Posterior vena cava (tissue), 2 donors: ENCODE results near the gene STPG2. TPM values are rescaled to one million over a fixed set of nuclear protein-coding genes. Genes with fewer than 3 reads are reported as not detected.
"Not testable (repeated sequence)": the region's sequence is repeated elsewhere in the genome, so short reads cannot be mapped to it uniquely, and the experiment has no call there.

Source experiments
- DNase-seq: peaks from one replicate; pipeline ENCODE4 v3.0.0-alpha.2; 2020; ENCODE audit warnings: low spot score
- intact Hi-C, 2 donors: fragments of 100-400 bp; cut with DNase I; formaldehyde crosslinking; loops; one replicate each; pipeline versions ENCODE4 v1.14.1 to v1.14.2; 2022 to 2023
- total RNA-seq, 2 donors: library from RNA; stranded (reverse); fragmentation: NEBNext Ultra II Directional; extraction: Animal tissue kit (Norgen Biotek cat#: 25700); gene quantifications; one replicate each; pipeline ENCODE4 v1.2.1, GENCODE V29; 2021
- donor health status: DM: yes; HTN: yes; CAD: no.
- donor health status: DM: yes; HTN: yes; CAD: no.

Gene STPG2
- total RNA-seq, 2 donors from 2014 or later = 0.19 to 0.24 TPM

DNA sequence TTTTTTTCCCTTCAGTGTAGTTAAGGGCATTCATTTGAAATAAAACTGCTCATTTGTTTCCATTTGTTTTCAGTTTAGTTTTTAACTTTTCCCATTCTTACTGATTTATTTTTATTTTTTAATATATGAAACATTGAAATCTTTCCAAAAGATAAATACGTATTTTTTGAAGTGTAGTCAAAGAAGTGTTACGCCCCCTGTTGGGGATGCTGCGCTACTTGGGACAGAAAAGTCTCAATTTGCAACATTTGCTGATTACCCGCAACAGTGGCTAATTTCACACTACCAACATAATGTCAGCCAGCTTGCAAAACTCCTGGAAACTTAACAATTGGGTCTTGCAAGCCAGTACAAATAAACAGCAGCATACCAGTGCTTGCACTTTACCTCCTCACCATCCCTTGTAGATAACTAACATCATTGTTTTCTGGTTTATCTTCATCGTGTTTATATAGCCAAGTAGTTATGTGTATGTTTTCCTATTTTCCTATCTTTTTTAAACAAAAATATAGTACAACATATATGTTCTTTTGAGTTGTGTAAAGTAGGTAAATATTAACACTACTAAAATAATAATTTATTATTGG is 158.6 kb downstream of the STPG2 start:
- intact Hi-C loops = no loop called here
- no peak for DNase-seq

DNA sequence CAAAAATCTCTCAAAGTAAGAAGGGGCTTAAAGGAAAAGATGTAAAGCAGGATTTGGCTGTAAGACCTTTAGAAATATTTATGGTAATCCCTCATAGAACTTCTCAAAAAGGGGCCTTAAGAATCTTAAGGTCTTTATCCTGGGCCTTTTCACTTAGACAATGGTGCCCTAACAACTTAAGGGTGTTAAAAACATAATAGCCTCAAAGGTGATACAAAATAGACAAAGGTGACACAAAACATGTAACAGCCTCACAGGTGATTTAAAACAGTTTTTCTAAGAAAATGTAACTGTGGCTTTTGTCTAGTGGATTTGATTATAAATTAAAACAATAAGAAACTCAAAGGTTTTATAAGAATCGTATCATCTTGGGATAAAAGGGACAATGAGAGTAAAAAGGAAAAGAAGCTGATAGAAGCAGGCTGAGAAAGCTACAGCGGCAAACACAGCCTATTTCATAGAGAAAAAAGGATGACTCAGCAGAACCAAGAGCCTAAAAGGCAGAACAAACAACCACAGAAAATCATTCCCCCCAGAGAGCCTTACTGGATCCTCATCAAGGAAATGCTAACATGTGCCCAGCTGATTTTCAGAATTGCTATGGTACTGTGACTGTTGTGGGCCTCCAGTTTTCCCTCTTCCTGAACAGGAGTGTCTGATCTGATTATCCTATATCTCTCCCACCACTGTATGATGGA is 164.3 kb downstream of the STPG2 start:
- intact Hi-C loops = no loop called here
- DNase-seq = no peak

DNA sequence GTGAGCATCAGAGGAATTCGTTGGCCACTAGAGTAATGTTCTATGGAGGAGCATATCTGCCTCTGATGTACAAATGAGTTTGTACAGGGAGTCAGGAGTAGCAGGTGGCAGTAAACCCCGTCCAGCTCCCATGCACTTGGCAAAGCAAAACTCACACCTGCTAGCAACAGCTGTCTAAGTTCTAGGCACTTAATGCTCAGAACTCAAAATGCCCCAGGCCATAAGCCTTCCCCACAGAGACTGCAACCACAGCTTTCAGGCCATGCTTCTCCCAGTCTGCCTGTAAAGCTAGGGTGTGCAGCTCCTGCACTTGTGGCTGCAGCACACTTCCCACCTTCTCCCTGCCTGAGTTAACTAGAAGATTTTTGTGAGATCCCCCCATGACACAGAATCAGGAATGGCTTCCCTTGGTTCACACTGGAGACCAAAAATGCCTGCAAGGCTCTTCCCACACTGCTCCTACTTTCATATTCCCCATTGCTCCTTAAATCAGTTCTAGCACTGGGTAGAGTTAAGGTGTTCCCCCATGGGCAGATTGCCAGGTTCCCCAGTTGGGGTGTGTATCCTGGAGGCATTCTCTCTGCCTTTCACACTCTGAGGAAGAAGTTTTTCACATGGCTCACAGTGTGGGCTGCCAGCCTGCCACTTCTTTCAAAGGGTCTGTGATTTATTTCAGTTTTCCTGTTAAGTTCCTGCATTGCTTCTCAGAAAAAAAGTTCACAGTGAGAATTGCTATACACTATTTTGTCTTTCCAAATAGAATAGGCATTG is 189.9 kb downstream of the STPG2 start:
- no peak for DNase-seq
- intact Hi-C loops = no loop called here

DNA sequence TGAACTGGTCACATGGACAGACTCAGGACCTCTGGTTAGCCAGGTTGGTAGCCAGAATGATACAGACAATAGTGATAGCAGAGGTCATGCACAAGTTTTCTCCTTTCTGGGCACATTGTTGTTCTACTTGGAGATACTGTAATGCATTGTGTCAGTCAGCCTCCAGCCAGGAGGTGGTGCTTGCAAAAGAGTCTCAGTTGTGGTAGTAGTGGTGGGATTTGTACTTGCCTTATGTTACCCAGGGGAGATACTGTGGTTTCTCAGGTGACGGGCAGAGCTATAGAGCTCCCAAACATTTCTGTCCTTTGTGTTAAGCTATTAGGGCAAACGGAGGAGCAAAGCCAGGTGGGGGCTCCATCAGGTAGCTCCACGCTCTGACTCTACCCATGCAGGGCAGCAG is 190.5 kb downstream of the STPG2 start:
- DNase-seq = no peak
- intact Hi-C loops = no loop called here

DNA sequence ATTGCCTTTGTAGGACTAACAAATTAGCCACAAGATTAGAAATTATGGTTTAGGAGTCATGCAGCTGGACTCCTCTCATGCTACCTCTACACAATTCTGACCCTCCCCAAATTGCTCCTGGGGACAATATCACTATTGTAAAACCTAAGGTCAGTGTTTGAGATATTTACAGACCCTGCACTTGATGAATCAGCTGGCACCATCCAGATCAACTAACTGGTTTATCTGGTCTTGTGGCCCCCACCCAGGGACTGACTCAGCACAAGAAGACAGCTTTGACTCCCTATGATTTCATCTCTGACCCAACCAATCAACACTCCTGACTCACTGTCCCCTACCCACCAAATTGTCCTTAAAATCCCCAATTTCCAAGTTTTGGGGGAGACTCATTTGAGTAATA is 192.4 kb downstream of the STPG2 start:
- DNase-seq = no peak
- intact Hi-C loops = no loop called here

DNA sequence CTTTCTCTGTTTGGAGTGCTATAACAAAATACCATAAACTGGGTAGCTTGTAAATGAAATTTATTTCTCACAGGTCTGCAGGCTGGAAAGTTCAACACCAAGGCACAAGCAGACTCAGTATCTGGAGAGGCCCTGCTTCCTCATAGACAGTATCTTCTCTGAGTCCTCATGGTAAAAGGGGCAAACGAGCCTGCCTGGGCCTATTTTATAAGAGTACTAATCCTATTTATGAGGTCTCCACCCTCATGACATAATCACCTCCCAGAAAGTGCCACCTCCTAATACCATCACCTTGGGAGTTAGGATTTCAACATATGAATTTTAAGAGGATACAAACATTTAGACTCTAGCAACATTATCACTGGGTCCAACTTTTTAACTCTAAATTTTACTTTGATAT is 200.3 kb downstream of the STPG2 start:
- DNase-seq = no peak
- intact Hi-C loops = no loop called here

DNA sequence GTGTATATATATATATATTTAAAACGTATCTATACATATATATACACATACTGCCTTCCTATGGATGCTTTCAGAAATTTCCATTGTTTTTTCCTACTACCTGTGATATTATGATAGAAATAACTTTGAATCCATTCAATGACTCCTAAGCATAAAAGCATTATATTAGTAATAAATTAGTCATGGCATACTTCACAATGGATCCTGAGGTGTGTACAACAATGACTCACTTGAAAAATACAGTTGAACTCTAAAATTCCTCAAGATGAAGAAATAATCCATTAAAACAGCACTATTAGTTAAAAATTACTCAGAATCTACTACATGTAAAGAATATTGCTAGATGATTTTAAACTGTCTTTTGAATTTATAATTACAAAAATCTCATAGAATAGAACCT is 201.1 kb downstream of the STPG2 start:
- intact Hi-C loops = no loop called here

DNA sequence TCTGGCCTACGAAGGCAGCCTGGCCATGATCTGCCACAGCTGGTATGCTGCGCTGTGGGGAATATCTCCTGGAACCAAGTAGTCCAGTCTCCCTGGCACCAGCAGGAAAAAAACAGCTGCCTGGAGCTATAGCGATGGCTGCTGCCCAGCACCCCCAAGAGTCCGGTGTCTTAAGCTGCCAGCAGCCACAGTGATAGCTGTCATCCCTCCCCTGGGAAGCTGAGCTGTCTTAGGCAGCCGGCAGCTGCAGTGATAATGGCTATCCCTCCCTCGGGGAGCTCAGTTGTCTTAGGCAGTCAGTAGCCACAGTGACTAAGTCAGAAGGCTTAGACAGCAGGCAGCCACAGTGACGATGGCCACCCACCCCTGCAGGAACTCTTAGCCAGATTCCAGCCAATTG is 205.1 kb downstream of the STPG2 start:
- intact Hi-C loops = no loop called here
- DNase-seq = no peak

More for the DNA sequence above, 201.1 kb downstream of the STPG2 start:
- no peak for DNase-seq

DNA sequence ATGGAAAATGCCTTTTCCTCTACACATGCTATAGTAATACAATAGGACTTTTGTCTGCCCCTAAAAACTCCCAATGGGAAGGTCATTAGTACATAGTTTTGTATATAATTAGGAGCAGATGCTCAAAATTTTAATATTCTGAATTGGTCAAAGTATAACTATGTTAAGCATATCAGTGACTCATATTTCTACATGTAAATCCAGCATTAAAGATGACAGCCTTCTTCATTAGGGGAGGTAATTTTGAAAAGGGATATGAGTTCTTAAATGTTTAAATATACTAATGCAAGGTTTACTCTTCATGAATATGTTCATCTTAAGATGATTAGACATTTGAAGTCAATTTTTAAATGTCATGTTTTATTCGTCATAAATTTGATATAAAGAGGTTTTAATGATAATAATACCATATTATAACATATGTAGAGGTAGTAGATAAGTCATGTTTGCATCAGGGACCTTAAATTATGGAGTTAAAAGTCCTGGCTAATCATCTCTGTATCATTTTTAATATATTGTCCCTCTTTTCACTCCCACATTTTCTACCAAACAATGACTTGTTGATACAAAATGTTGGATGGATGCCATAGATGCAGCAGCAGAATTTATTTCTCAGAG is 218.8 kb downstream of the STPG2 start:
- intact Hi-C loops = no loop called here
- DNase-seq = no peak

DNA sequence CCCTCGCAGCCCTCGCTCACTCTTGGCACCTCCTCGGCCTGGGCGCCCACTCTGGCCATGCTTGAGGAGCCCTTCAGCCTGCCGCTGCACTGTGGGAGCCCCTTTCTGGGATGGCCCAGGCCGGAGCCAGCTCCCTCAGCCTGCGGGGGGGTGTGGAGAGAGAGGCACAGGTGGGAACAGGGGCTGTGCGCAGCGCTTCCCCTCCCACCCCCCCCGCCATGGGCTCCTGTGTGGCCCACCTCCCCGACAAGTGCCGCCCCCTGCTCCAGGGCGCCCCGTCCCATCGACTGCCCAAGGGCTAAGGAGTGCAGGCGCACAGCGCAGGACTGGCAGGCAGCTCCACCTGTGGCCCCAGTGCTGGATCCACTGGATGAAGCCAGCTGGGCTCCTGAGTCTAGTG is 220.2 kb downstream of the STPG2 start:
- intact Hi-C loops = no loop called here
- DNase-seq = peak; percentile 73

DNA sequence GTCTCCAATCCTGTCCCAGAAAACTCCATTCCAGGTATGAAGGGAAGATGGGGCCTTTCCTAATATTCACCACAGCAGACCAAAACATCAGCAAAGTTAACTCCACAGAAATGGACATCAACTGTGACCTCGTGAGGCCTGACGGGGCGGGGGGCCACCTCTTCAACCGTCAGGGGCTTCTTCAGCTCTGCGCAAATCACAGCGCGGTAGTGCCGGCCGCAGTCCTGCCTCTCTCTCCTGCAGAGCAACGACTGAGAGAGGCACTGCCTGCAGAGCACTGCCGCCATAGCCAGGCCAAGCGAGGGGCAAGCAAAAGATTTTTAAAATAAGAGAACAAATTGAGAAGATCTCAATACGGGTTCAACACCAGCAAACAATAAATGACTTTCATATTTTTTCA is 226.2 kb downstream of the STPG2 start:
- DNase-seq = no peak

DNA sequence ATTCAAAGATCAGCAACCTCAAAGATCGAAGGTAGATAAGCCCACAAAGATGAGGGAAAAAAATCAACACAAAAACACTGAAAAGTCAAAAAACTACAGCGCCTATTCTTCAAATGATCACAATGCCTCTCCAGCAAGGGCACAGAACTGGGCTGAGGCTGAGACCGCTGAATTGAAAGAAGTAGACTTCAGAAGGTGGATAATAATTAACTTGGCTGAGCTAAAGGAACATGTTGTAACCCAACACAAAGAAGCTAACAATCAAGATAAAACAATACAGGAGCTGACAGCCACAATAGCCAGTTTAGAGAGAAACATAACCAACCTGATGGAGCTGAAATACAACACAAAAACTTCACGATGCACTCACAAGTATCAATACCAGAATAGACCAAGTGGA is 231.1 kb downstream of the STPG2 start:
- intact Hi-C loops = no loop called here
- DNase-seq = no peak

More for the DNA sequence above, 226.2 kb downstream of the STPG2 start:
- intact Hi-C loops = no loop called here

DNA sequence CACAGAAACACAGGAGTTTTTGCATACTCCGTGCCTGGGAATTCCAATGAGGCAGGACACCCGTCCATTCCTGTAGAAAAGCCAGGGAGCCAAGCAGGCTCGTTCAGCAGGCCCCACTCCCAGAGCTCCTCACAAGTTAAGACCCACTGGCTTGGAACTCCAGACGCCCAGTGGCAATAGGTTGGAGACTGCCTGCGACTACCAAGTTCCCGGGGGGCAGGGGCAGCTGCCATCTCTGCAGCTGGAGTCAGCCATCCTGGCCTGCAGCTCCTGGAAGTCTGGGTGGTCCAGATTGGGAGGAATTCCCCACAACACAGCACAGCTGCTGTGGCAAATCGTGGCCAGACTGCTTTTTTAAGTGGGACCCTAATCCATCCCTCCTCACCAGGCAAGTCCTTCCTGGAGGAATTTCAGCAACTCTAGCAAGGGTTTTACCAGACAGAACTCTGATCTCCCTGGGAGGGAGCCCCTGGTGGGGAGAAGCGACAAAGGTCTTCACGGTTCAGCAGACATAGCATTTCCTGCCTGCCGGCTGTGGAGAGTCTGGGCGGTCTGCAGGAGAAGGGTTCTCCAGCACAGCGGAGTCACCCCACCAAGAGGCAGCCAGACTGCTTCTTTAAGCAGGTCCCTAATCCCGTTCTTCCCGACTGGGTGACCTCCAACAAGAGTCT is 231.9 kb downstream of the STPG2 start:
- DNase-seq = no peak

DNA sequence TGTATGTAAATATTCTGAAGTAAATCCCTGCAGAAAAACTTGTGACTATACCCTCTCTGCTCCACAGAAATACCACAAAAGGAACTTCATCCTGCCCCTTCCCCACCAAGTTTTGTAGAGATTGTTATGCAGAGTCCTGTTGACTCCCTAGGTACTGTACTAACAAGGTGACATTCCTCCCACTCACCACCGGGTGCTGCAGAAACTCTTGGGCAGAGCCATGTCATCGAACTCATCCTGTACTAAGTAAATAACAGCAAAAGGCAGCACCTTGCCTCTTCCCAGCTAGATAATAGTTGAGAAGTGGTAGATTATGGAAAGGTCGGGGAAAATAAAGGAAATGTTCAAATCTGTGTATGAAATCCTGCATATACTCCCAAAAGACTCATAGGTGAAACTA is 233.3 kb downstream of the STPG2 start:
- no peak for DNase-seq
- intact Hi-C loops = no loop called here

More for the DNA sequence above, 231.9 kb downstream of the STPG2 start:
- intact Hi-C loops = no loop called here

DNA sequence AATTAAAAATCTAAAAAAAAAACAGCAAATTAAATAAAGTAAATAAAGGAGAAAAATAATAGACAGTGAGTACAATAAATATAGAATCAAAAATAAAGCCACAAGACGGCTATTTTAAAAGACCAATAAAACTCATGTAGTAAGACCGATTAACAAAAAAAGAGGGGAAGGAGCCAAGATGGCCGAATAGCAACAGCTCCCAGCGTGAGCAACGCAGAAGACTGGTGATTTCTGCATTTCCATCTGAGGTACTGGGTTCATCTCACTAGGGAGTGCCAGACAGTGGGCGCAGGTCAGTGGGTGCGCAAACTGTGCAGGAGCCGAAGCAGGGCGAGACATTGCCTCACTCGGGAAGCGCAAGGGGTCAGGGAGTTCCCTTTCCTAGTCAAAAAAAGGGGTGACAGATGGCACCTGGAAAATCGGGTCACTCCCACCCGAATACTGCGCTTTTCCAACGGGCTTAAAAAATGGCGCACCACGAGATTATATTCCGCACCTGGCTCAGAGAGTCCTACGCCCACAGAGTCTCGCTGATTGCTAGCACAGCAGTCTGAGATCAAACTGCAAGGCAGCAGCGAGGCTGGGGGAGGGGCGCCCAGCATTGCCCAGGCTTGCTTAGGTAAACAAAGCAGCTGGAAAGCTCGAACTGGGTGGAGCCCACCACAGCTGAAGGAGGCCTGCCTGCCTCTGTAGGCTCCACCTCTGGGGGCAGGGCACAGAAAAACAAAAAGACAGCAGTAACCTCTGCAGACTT is 239.7 kb downstream of the STPG2 start:
- DNase-seq, intact Hi-C loops: not testable (repeated sequence)

DNA sequence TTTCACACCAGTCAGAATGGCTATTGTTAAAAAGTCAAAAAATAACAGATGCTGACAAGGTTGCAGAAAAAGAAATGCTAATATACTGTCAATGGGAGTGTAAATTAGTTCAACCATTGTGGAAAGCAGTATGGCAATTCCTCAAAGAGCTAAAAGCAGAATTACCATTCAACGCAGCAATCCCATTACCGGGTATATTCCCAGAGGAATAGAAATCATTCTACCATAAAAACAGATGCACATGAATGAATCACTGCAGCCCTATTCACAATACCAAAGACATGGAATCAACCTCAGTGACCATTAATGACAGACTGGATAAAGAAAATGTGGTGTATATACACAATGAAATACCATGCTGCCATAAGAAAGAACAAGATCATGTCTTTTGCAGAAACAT is 243.0 kb downstream of the STPG2 start:
- intact Hi-C loops = no loop called here
- no peak for DNase-seq

DNA sequence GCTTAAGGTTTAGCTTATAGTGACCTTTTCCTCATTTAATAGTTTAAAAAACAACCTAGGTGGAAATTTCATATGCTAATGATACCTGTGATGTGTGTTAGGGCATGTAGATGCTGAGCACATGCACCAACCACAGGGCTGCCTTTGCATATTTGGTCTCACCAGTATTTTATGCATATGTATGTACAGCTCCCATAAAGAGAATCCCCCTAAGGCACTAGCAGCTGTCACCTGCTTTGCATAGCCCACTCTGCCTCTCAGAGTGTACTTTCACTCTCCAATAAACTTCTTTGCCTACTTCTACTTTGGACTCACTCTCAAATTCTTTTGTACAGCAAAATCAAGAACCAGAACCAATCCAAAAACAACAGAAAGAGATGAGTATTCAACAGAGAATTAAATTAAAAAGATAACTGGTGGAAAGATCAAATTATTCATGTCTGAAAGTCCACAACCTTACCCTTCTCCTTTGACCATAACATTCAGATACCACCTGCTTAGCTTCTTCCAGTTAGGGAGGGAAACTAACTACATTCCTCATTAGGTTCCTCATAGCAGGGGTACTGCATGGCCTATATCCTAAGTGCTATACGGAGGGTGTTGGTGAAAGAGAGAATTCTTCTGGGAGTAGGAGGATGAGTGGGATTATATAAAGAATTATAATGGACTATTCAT is 250.5 kb downstream of the STPG2 start:
- DNase-seq = peak; percentile 15
- intact Hi-C loops = no loop called here

DNA sequence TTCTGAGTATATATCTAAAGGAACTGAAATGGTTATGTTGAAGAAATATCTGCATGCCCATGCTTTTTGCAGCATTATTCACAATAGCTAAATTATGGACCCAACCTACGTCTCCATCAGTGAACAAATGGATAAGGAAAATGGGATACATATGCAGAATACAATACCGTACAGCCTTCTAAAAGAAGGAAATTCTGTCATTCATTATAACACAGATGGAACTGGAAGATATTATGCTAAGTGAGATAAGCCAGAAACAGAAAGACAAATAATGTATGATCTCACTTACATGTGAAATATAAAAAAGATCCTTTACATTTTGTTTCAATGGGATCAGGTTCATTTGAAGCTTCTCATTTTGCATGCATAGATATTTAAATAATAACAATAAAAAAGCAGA is 263.3 kb downstream of the STPG2 start:
- DNase-seq = no peak
- intact Hi-C loops = no loop called here
